ENCODE results near the gene PROC. TPM values are rescaled to one million over a fixed set of nuclear protein-coding genes. Genes with fewer than 3 reads are reported as not detected.
"Not testable (repeated sequence)": the region's sequence is repeated elsewhere in the genome, so short reads cannot be mapped to it uniquely, and the experiment has no call there.

PROC gene
- total and polyA plus RNA-seq, 12 donors, result not detected

DNA sequence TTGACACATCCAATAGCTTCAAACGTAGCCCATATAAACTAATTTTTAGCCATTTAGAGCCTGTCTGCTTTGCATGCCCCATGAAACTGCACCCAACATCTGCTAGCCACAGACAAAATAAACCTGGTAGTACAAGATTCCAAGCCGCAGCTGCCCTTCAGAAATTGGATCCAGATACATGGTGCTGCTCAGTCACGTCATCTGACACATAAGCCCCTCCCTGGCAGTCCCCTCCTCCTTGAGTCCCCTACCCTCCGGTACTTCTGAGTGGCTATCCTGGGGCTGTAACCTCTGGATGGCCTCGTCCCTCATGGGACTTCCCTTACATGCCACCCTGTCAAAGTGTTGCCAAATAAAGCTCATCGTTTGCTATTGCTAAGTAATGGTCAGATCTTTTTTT is 33.8 kb downstream of the PROC start:
- no peaks in the 10 kb centered on the region for H3K27me3 ChIP-seq
- no peak for DNase-seq
- no peak for ATAC-seq
- intact Hi-C loops (cut with DNase I), result no loop called here
- H3K4me3 ChIP-seq, result no peak overlapping the region
- TF ChIP-seq, protein P1, sequence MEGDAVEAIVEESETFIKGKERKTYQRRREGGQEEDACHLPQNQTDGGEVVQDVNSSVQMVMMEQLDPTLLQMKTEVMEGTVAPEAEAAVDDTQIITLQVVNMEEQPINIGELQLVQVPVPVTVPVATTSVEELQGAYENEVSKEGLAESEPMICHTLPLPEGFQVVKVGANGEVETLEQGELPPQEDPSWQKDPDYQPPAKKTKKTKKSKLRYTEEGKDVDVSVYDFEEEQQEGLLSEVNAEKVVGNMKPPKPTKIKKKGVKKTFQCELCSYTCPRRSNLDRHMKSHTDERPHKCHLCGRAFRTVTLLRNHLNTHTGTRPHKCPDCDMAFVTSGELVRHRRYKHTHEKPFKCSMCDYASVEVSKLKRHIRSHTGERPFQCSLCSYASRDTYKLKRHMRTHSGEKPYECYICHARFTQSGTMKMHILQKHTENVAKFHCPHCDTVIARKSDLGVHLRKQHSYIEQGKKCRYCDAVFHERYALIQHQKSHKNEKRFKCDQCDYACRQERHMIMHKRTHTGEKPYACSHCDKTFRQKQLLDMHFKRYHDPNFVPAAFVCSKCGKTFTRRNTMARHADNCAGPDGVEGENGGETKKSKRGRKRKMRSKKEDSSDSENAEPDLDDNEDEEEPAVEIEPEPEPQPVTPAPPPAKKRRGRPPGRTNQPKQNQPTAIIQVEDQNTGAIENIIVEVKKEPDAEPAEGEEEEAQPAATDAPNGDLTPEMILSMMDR (IDR thresholded peaks at IDR 0.05), result no peak
- peaks cover 0 to 17% (median 0%) of the 10 kb centered on the region in 9 donors for H3K36me3 ChIP-seq
- no peaks in the 10 kb centered on the region for H3K4me1 ChIP-seq
- H3K27ac ChIP-seq, result no peak overlapping the region
- no peaks in the 10 kb centered on the region for H3K9me3 ChIP-seq
- WGBS, 2 donors, result 81 to 87% methylated on average over 6 of the region's 6 CpGs

GRCh38 chr2:127452423-127452822 is 34.2 kb downstream of the PROC start:
- intact Hi-C loops (cut with DNase I); H3K27ac ChIP-seq; H3K4me1 ChIP-seq; H3K4me3 ChIP-seq; H3K27me3 ChIP-seq; DNase-seq; H3K9me3 ChIP-seq; ATAC-seq: not testable (repeated sequence)
- peaks cover 0 to 17% (median 0%) of the 10 kb centered on the region in 9 donors for H3K36me3 ChIP-seq
- WGBS, 2 donors, result 97 to 98% methylated on average over 8 of the region's 8 CpGs

DNA sequence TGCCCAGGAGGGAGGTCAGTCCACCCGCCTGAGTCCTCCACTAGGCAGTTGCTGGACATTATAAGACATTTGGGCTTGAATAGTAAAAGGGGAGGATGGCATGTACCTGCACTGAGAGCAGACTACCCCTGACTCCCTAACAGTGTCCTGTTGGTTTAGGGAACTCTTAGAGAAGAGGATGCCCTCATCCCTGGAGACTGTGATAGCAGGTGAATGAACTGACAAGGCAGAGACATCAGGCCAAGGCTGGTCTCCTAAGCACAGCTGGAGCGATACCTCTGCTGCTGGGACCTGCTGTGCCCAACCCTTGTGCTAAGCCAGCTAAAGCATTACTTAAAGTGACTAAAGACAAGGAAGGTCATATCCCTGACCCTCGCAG is 34.8 kb downstream of the PROC start:
- H3K27me3 ChIP-seq, result no peaks in the 10 kb centered on the region
- no peaks in the 10 kb centered on the region for H3K9me3 ChIP-seq
- no peak overlapping the region for H3K27ac ChIP-seq
- no peak for ATAC-seq
- no peak overlapping the region for H3K4me3 ChIP-seq
- peaks cover 0 to 17% (median 0%) of the 10 kb centered on the region in 9 donors for H3K36me3 ChIP-seq
- intact Hi-C loops (cut with DNase I), result no loop called here
- 97 to 99% methylated on average over 3 of the region's 3 CpGs for WGBS, 2 donors
- TF ChIP-seq, protein P1 (IDR thresholded peaks at IDR 0.05), result no peak
- no peak for DNase-seq
- no peaks in the 10 kb centered on the region for H3K4me1 ChIP-seq

DNA sequence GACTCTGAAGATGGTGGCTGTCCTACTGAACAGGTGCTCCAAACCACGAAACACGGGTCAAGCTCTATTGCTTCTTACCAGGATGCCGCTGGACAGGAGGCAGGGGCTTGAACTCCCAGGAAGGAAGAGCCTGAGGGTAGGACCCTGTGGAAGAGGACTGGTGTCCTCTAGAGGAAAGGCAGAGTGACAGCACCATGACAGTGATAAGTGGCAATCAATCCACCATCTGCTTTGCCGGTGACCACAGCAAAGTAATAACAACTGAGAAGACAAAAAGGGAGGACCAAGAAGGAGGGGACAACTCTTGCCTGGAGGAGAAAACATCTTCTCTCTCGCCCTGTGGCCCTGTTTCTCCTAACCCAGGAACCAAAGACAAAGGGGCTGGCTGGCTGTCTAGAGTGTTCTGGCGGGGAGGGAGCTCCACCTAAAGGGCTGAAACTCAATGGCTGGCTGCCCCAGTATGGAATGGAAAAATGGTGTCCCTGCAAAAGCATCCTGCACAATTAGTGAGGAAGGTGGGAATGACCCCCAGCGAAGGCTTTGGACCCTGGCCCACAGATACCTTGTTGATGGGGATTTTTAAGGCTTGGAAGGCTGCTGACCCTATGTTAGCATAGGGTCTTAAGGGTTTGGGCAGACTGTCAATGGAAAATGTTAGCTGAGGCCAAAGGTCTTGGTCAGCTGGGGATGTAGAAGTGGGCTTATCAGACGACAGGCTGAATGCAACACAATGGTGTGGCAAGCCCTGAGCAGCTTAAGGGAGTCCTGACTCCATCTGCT is 35.4 kb downstream of the PROC start:
- TF ChIP-seq, protein P1 (IDR thresholded peaks at IDR 0.05), result peak in 6 of 9 donors; percentile 6 to 33 (median 14)
- ATAC-seq (peak in 1 of 8 donors; percentile 49), DNase-seq (no peak)
- Histone ChIP-seq H3K27ac (no peak overlapping the region), H3K27me3 (no peaks in the 10 kb centered on the region), H3K4me1 (no peaks in the 10 kb centered on the region), H3K4me3 (no peak overlapping the region), H3K36me3 (peaks cover 0 to 17% (median 0%) of the 10 kb centered on the region in 9 donors), H3K9me3 (no peaks in the 10 kb centered on the region)
- intact Hi-C loops (cut with DNase I), result no loop called here
- 85 to 87% methylated on average over 8 of the region's 8 CpGs for WGBS, 2 donors

All from heart right ventricle (tissue), 16 donors.